ENCODE results near the gene LMX1B.

- TF ChIP-seq SIN3A (IDR thresholded peaks at IDR 0.05; ENCODE audit: borderline replicate concordance, insufficient read depth, low read length) (no peak), POLR2AphosphoS5 (IDR thresholded peaks at IDR 0.05; ENCODE audit: low read depth, low read length) (no peak), TAF1 (IDR thresholded peaks at IDR 0.05; ENCODE audit: borderline replicate concordance, insufficient read depth, low read length) (no peak)
Measured at GRCh38 chr9:126683698-126684044, 69.9 kb downstream of the LMX1B start.

Data from PFSK-1 (cell line).